ENCODE data around the gene IGIP.

The IGIP gene

DNA sequence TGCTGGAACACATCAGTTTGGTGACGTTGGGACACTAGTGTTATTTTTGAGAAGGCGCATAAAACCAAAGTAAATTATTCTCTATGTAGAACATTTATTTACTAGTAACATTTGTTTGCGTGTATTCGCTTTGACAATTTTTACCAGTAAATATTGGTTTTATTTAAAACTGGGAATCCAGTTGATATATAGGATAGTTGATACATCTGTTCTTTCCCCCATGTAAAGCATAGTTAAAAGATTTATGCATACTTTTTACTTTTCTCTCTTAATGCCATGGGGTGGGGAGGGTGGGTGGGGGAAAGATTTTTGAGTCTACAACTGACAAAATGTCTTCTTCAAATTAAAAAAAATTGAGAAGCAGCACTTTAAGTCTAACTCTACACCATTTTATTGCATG lies at the start of gene IGIP:
Gene IGIP (plus strand): TSS at position 301 of the 400 bp plus-strand sequence. CDS start 2,540 bp downstream, outside the sequence.
- TF ChIP-seq, protein P1, sequence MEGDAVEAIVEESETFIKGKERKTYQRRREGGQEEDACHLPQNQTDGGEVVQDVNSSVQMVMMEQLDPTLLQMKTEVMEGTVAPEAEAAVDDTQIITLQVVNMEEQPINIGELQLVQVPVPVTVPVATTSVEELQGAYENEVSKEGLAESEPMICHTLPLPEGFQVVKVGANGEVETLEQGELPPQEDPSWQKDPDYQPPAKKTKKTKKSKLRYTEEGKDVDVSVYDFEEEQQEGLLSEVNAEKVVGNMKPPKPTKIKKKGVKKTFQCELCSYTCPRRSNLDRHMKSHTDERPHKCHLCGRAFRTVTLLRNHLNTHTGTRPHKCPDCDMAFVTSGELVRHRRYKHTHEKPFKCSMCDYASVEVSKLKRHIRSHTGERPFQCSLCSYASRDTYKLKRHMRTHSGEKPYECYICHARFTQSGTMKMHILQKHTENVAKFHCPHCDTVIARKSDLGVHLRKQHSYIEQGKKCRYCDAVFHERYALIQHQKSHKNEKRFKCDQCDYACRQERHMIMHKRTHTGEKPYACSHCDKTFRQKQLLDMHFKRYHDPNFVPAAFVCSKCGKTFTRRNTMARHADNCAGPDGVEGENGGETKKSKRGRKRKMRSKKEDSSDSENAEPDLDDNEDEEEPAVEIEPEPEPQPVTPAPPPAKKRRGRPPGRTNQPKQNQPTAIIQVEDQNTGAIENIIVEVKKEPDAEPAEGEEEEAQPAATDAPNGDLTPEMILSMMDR (IDR thresholded peaks at IDR 0.05; ENCODE audit: low read depth, low read length), result no peak
- DNase-seq, result no peak
- H3K36me3 ChIP-seq, result no peaks in the 10 kb centered on the region
- H3K9me3 ChIP-seq (ENCODE audit: severe bottlenecking), result no peaks in the 10 kb centered on the region
- H3K27ac ChIP-seq, result no peak within 1 kb of the TSS
- H3K27me3 ChIP-seq (ENCODE audit: insufficient read depth, low read depth, severe bottlenecking), result no peaks in the 10 kb centered on the region
- H3K4me3 ChIP-seq (ENCODE audit: low read depth, low read length), result no peak within 1 kb of the TSS

DNA sequence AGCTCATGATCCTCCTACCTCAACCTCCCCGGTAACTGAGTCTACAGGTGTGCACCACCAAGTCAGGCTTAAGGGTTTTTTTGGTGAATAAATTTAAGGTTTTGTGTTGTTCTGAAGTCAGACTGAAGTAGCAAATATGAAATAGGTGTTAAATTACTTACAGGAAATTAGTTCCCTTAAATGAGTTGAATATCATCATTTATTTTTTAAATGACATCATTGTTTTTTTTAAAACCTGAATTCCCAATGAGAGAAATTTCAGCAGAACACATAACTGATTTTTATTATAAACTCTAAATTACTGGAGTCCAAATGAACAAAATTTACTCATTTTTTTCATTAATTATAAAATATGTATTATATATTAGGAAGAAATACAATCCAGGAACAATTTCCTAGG lies 49.6 kb upstream of the IGIP start:
- H3K36me3 ChIP-seq, result no peaks in the 10 kb centered on the region
- H3K9me3 ChIP-seq (ENCODE audit: severe bottlenecking), result no peaks in the 10 kb centered on the region
- H3K27ac ChIP-seq, result no peak overlapping the region
- H3K27me3 ChIP-seq (ENCODE audit: insufficient read depth, low read depth, severe bottlenecking), result no peaks in the 10 kb centered on the region
- DNase-seq, result no peak
- TF ChIP-seq, protein P1 (IDR thresholded peaks at IDR 0.05; ENCODE audit: low read depth, low read length), result no peak
- H3K4me3 ChIP-seq (ENCODE audit: low read depth, low read length), result no peak overlapping the region

DNA sequence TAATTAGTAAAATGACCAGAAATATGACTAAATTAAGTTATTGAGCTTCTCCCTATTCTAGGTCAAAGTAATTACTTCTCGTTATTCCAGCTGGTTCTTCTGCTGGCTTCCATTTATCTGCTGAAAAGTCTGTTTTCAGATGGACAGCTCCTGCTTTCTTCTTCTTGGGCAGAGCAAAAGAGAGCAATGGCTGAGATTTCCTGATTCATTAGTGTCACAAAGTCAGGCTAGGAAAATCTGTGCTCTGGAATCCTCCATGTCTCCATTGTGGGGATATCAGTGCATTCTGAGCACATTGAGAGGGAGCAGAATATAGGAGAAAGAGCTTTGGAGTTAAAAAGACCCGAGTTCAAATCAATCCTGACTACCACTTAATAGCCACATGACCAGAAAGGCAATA lies 48.9 kb upstream of the IGIP start:
- H3K36me3 ChIP-seq, result no peaks in the 10 kb centered on the region
- TF ChIP-seq, protein P1 (IDR thresholded peaks at IDR 0.05; ENCODE audit: low read depth, low read length), result no peak
- DNase-seq, result no peak
- H3K27ac ChIP-seq, result no peak overlapping the region
- no peaks in the 10 kb centered on the region for H3K27me3 ChIP-seq (ENCODE audit: insufficient read depth, low read depth, severe bottlenecking)
- no peaks in the 10 kb centered on the region for H3K9me3 ChIP-seq (ENCODE audit: severe bottlenecking)
- no peak overlapping the region for H3K4me3 ChIP-seq (ENCODE audit: low read depth, low read length)

DNA sequence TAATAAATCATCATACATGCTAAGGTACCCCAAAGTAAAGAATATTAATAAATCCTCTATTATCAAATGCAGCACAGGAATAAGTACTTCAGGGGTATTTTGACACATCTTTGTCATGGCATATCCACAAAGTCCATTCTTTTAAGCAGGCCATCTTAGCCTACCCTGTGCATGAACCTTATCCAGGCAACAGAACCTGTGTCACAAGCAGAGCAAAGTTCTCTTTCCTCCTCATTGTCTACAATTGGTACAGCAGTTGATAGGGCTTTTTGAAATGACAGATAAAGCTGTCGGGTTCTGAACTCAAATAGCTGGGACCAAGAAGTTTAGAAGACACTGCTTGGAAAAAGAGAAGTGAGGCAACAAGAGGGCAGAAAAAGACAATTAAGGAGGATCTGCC lies 42.6 kb upstream of the IGIP start:
- DNase-seq, result no peak
- H3K36me3 ChIP-seq, result no peaks in the 10 kb centered on the region
- no peak overlapping the region for H3K4me3 ChIP-seq (ENCODE audit: low read depth, low read length)
- TF ChIP-seq, protein P1 (IDR thresholded peaks at IDR 0.05; ENCODE audit: low read depth, low read length), result no peak
- no peaks in the 10 kb centered on the region for H3K27me3 ChIP-seq (ENCODE audit: insufficient read depth, low read depth, severe bottlenecking)
- H3K9me3 ChIP-seq (ENCODE audit: severe bottlenecking), result no peaks in the 10 kb centered on the region
- no peak overlapping the region for H3K27ac ChIP-seq

DNA sequence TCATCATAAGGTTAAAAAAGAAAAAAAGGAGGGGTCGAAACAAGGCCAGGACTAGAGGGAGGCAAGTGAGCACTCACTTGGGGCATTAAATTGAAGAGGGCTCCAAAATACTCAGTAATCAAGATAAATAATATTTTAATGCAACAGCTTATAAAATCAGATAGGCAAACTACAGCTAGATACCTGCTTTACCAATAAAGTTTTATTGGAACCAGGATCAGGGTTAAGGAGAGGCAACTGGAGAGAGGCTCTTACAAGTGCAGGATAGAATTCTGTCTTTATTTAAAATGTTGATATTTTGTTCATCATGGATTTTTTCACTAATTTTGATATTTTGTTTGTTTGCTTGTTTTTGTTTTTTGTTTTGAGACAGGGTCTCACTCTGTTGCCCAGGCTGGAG lies 42.1 kb upstream of the IGIP start:
- no peak for DNase-seq
- Histone ChIP-seq H3K27ac (no peak overlapping the region), H3K4me3 (ENCODE audit: low read depth, low read length) (no peak overlapping the region), H3K36me3 (no peaks in the 10 kb centered on the region), H3K9me3 (ENCODE audit: severe bottlenecking) (no peaks in the 10 kb centered on the region), H3K27me3 (ENCODE audit: insufficient read depth, low read depth, severe bottlenecking) (no peaks in the 10 kb centered on the region)
- TF ChIP-seq, protein P1 (IDR thresholded peaks at IDR 0.05; ENCODE audit: low read depth, low read length), result no peak

DNA sequence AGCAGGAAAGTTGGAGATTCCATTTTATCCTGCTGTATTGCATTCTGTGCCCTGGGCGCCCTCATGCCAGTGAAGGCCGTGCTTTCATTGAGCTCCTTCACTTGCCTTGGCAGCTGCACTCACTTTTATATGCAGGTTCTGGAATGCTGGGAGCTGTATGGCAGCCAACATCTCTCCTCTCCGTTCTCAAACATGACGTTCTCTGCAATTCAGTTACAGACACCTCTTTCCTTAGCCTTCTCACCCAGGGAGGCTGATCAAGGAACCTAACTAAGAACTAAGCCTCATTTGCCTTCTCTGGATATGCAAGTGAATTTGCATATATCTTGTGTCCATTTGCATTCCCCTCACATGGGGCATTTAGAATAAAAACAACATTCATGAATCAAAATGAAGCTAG lies 41.2 kb upstream of the IGIP start:
- no peaks in the 10 kb centered on the region for H3K9me3 ChIP-seq (ENCODE audit: severe bottlenecking)
- no peak overlapping the region for H3K27ac ChIP-seq
- no peaks in the 10 kb centered on the region for H3K36me3 ChIP-seq
- no peak overlapping the region for H3K4me3 ChIP-seq (ENCODE audit: low read depth, low read length)
- no peak for DNase-seq
- H3K27me3 ChIP-seq (ENCODE audit: insufficient read depth, low read depth, severe bottlenecking), result no peaks in the 10 kb centered on the region
- TF ChIP-seq, protein P1 (IDR thresholded peaks at IDR 0.05; ENCODE audit: low read depth, low read length), result no peak

Data from WERI-Rb-1 (cell line).